ENCODE measurements around the gene ZNF18.

DNA sequence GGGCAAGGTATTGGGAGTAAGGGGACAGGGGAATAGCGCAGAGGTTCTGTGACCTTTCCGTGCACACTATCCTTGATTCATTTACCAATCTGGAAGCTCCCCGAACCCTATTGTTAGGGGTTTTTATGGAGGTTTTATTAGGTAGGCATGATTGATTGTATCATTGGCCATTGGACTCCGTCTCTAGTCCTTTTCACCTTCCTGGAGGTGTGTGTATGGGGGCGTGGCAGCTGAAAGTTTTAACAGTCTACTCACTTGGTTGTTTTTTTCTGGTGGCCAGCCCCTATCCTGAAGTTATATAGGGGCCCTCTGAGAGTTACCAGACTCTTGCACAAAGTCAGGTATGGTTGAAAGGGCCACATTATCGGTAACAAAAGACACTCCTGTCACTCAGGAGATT lies 46.4 kb upstream of the ZNF18 start:
- TF ChIP-seq EZH2phosphoT487 (IDR thresholded peaks at IDR 0.05; ENCODE audit: low read length) (no peak), EZH2 (optimal IDR thresholded peaks at IDR 0.05; ENCODE audit: low read depth, low read length) (no peak)
- TF ChIP-seq, protein P1, sequence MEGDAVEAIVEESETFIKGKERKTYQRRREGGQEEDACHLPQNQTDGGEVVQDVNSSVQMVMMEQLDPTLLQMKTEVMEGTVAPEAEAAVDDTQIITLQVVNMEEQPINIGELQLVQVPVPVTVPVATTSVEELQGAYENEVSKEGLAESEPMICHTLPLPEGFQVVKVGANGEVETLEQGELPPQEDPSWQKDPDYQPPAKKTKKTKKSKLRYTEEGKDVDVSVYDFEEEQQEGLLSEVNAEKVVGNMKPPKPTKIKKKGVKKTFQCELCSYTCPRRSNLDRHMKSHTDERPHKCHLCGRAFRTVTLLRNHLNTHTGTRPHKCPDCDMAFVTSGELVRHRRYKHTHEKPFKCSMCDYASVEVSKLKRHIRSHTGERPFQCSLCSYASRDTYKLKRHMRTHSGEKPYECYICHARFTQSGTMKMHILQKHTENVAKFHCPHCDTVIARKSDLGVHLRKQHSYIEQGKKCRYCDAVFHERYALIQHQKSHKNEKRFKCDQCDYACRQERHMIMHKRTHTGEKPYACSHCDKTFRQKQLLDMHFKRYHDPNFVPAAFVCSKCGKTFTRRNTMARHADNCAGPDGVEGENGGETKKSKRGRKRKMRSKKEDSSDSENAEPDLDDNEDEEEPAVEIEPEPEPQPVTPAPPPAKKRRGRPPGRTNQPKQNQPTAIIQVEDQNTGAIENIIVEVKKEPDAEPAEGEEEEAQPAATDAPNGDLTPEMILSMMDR (IDR thresholded peaks at IDR 0.05; ENCODE audit: low read length): no peak

Measured in MM.1S (cell line).